SK-N-SH (cell line): Measurements from ENCODE around the gene TFEB.

Experiments used
- CTCF ChIP-seq: fragments of 200-600 bp; sonication (generic); IDR thresholded peaks from 2 replicates; pipeline ENCODE4 v1.6.1; 2017; ENCODE audit warnings: antibody characterized with exemption, mild to moderate bottlenecking, moderate library complexity
- EP300 ChIP-seq, 2 experiments: IDR thresholded peaks; 2 replicates each; pipeline versions ENCODE4 v1.4.0 to v1.6.1; 2012; ENCODE audit warnings: borderline replicate concordance in 1 of 2, low read depth in 1 of 2, low read length in 1 of 2
- GABPA ChIP-seq: IDR thresholded peaks from 2 replicates; pipeline ENCODE4 v1.4.0; 2012; ENCODE audit warnings: low read depth, mild to moderate bottlenecking
- IRF3 ChIP-seq: fragments of 150-350 bp; IDR thresholded peaks from 2 replicates; pipeline ENCODE4 v1.6.1; 2016; ENCODE audit warnings: mild to moderate bottlenecking, low read depth, low read length
- MAX ChIP-seq: IDR thresholded peaks from 2 replicates; pipeline ENCODE4 v1.4.0; 2012; ENCODE audit warnings: low read depth
- NFIC ChIP-seq: IDR thresholded peaks from 2 replicates; pipeline ENCODE4 v1.4.0; 2012; ENCODE audit warnings: borderline replicate concordance
- NRF1 ChIP-seq: IDR thresholded peaks from 2 replicates; pipeline ENCODE4 v1.6.1; 2012; ENCODE audit warnings: low read depth, mild to moderate bottlenecking, low read length
- YY1 ChIP-seq: IDR thresholded peaks from 2 replicates; pipeline ENCODE4 v1.4.0; 2012; ENCODE audit warnings: low read depth, mild to moderate bottlenecking

GRCh38 chr6:41735427-41736185 lies at the start of gene TFEB:
- TF ChIP-seq CTCF (peak; percentile 74), NRF1 (no peak), NFIC (no peak), GABPA (peak; percentile 51; the same call in 1 of the 2 replicates), YY1 (peak; percentile 63; the same call in 1 of the 2 replicates), EP300 (IDR thresholded peaks at IDR 0.05; ENCODE audit: borderline replicate concordance in 1 of 2, low read depth in 1 of 2, low read length in 1 of 2) (peak in 1 of 2 experiments; percentile 16; a peak in 1 of 4 replicates), MAX (0 out of 2 replicates have a peak, but pooled peaks have one; percentile 58), IRF3 (no peak)
